PC-3 (cell line): ENCODE results near the gene NUDT1. TPM values are rescaled to one million over a fixed set of nuclear protein-coding genes. Genes with fewer than 3 reads are reported as not detected.

ENCODE experiments used
- ATAC-seq: fragments of 200-7000 bp; cut with Tn5 transposase; 2 replicates; pipeline ENCODE4 v1.9.1; 2020; ENCODE audit warnings: mild to moderate bottlenecking, moderate library complexity
- BruUV-seq: library from RNA; stranded (reverse); fragments of 400-500 nt; replicated peaks from 2 replicates; lab custom pipeline; 2021; lab: Mats Ljungman, UMichigan
- CTCF ChIA-PET: fragments of 300-600 bp; sonication (Branson Sonifier 250); formaldehyde crosslinking; loops from one replicate; lab custom pipeline; 2022; ENCODE audit warnings: antibody characterized with exemption; lab: Charles Lee
- POLR2A ChIA-PET: fragments of 300-600 bp; sonication (Branson Sonifier 250); formaldehyde crosslinking; loops from one replicate; lab custom pipeline; 2022; ENCODE audit warnings: antibody characterized with exemption; ENCODE audit not compliant: unreplicated experiment; lab: Charles Lee
- DNase-seq: peaks from one replicate; pipeline ENCODE4 v3.0.0-alpha.2; 2015
- H2AFZ ChIP-seq: fragments of 300-600 bp; sonication (generic); 2 replicates; pipeline ENCODE4 v1.6.0; 2016; ENCODE audit warnings: antibody characterized with exemption, low read length
- H3F3A ChIP-seq: fragments of 300-600 bp; sonication (generic); one replicate; pipeline ENCODE4 v1.6.0; 2017; ENCODE audit warnings: antibody characterized with exemption, low read length, control low read depth, mild to moderate bottlenecking; ENCODE audit not compliant: unreplicated experiment
- H3K27ac ChIP-seq: fragments of 300-600 bp; sonication (generic); 2 replicates; pipeline ENCODE4 v1.5.1; 2016; ENCODE audit warnings: mild to moderate bottlenecking, low read length
- H3K27me3 ChIP-seq: fragments of 300-600 bp; sonication (generic); 2 replicates; pipeline ENCODE4 v1.6.1; 2016; ENCODE audit warnings: low read length, mixed read lengths
- H3K36me3 ChIP-seq: fragments of 300-600 bp; sonication (generic); 2 replicates; pipeline ENCODE4 v1.6.1; 2016; ENCODE audit warnings: low read depth, mixed run types, low read length, mixed read lengths
- H3K4me1 ChIP-seq: fragments of 300-600 bp; sonication (generic); 2 replicates; pipeline ENCODE4 v1.5.1; 2016; ENCODE audit warnings: low read length; ENCODE audit not compliant: insufficient read depth
- H3K4me2 ChIP-seq: fragments of 300-600 bp; sonication (generic); 2 replicates; pipeline ENCODE4 v1.6.0; 2016; ENCODE audit warnings: low read length
- H3K4me3 ChIP-seq: fragments of 300-600 bp; sonication (generic); 2 replicates; pipeline ENCODE4 v1.5.1; 2016; ENCODE audit warnings: mild to moderate bottlenecking, low read length, mixed read lengths
- H3K79me2 ChIP-seq: fragments of 300-600 bp; sonication (generic); 2 replicates; pipeline ENCODE4 v1.6.1; 2017; ENCODE audit warnings: low read length, mixed read lengths
- H3K9ac ChIP-seq: fragments of 300-600 bp; sonication (generic); 2 replicates; pipeline ENCODE4 v1.6.0; 2016; ENCODE audit warnings: mild to moderate bottlenecking, low read length
- H3K9me2 ChIP-seq: fragments of 300-600 bp; sonication (generic); replicated peaks from 2 replicates; pipeline ENCODE4 v1.6.1; 2016; ENCODE audit warnings: mixed run types, low read length, mixed read lengths
- H3K9me3 ChIP-seq: fragments of 300-600 bp; sonication (generic); 2 replicates; pipeline ENCODE4 v1.6.1; 2016; ENCODE audit warnings: low read length, mixed read lengths
- H4K20me1 ChIP-seq: fragments of 300-600 bp; sonication (generic); 2 replicates; pipeline ENCODE4 v1.6.1; 2016; ENCODE audit warnings: low read length, mixed read lengths
- CTCF ChIP-seq: fragments of 300-600 bp; sonication (generic); conservative IDR thresholded peaks from 2 replicates; pipeline ENCODE4 v1.5.1; 2017; ENCODE audit warnings: antibody characterized with exemption, low read depth, mild to moderate bottlenecking, low read length
- EZH2 ChIP-seq: fragments of 300-600 bp; sonication (generic); IDR thresholded peaks from one replicate; pipeline ENCODE4 v1.6.1; 2017; ENCODE audit warnings: antibody characterized with exemption, mild to moderate bottlenecking, low read length; ENCODE audit not compliant: unreplicated experiment
- EZH2phosphoT487 ChIP-seq: fragments of 300-600 bp; sonication (generic); IDR thresholded peaks from 2 replicates; pipeline ENCODE4 v1.6.1; 2018; ENCODE audit warnings: mild to moderate bottlenecking, antibody characterized with exemption, low read length, borderline replicate concordance
- intact Hi-C: fragments of 100-400 bp; cut with micrococcal nuclease; formaldehyde crosslinking; loops from 2 replicates; pipeline ENCODE4 v1.9.0; 2023
- total RNA-seq: library from RNA; depleted of rRNA; stranded (reverse); fragments of >200 nt; gene quantifications from 2 replicates; pipeline ENCODE4 v1.2.3, GENCODE V29; 2014

Gene NUDT1
- total RNA-seq, 1 experiment from 2014 or later: 59.3 TPM

DNA sequence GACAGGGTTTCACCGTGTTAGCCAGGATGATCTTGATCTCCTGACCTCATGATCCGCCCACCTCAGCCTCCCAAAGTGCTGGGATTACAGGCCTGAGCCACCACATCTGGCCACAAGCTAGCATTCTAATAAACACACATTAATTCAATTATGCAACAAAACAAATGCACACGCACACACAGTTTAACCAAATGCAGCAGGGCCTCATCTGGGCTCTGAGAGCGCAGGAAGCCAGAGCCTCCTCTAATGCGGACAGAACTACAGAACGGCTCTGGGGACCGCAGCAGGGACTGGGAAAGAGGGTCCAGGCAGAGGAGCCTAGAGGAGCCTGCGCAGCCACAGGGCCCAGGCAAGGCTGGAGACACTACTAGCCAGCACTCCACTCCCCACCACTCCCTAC lies 13.1 kb upstream of the NUDT1 start:
- Histone ChIP-seq H3K79me2 (peaks cover 66% of the 10 kb centered on the region), H3K4me3 (no peak overlapping the region), H3K9ac (no peak overlapping the region), H3K27me3 (no peaks in the 10 kb centered on the region), H3K9me2 (no peaks in the 10 kb centered on the region), H2AFZ (no peak overlapping the region), H4K20me1 (no peaks in the 10 kb centered on the region), H3K27ac (no peak overlapping the region), H3K36me3 (peaks cover 30% of the 10 kb centered on the region), H3K4me1 (peaks cover 31% of the 10 kb centered on the region), H3K9me3 (no peaks in the 10 kb centered on the region), H3K4me2 (no peak overlapping the region), H3F3A (no peaks in the 10 kb centered on the region)
- TF ChIP-seq CTCF: no peak
- no peak for TF ChIP-seq EZH2
- no peak for TF ChIP-seq EZH2phosphoT487
- DNase-seq (no peak), ATAC-seq (no peak)
- BruUV-seq: no TSS peak
- CTCF ChIA-PET: no interaction called here
- intact Hi-C loops: loop anchor here (5.0 kb wide), 1 partner anchor 118 kb away; no protein-coding TSS in a partner anchor
- POLR2A ChIA-PET: no interaction called here

DNA sequence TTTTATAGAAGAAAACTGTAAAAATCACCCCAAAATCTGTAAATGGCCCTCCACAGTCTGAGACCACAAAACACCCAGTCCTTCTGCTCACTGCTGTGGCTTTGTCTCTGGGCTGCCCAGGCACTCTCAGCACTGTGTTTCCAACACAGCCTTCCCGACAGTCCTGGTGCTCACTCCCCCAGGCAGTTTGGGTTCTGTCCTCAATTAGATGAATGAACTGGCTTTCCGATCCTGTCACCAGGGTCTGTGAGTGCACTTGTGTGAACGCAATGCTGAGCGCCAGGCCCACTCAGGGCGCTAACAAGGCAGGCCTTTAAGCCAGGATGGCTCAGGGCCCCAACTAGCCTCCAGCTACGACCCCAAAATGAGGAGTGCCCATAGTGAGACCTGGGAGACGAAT lies 12.6 kb upstream of the NUDT1 start:
- H3K9me3 ChIP-seq: no peaks in the 10 kb centered on the region
- no peaks in the 10 kb centered on the region for H3K9me2 ChIP-seq
- H4K20me1 ChIP-seq: no peaks in the 10 kb centered on the region
- no peaks in the 10 kb centered on the region for H3K27me3 ChIP-seq
- ATAC-seq: no peak
- no peak for TF ChIP-seq EZH2phosphoT487
- TF ChIP-seq CTCF: no peak
- TF ChIP-seq EZH2: no peak
- H3K9ac ChIP-seq: no peak overlapping the region
- H2AFZ ChIP-seq: no peak overlapping the region
- peaks cover 61% of the 10 kb centered on the region for H3K79me2 ChIP-seq
- POLR2A ChIA-PET: no interaction called here
- DNase-seq: no peak
- H3K27ac ChIP-seq: no peak overlapping the region
- intact Hi-C loops: loop anchor here (5.0 kb wide), 1 partner anchor 118 kb away; no protein-coding TSS in a partner anchor
- no TSS peak for BruUV-seq
- no peaks in the 10 kb centered on the region for H3F3A ChIP-seq
- CTCF ChIA-PET: no interaction called here
- peaks cover 26% of the 10 kb centered on the region for H3K4me1 ChIP-seq
- peaks cover 25% of the 10 kb centered on the region for H3K36me3 ChIP-seq
- no peak overlapping the region for H3K4me3 ChIP-seq
- no peak overlapping the region for H3K4me2 ChIP-seq

DNA sequence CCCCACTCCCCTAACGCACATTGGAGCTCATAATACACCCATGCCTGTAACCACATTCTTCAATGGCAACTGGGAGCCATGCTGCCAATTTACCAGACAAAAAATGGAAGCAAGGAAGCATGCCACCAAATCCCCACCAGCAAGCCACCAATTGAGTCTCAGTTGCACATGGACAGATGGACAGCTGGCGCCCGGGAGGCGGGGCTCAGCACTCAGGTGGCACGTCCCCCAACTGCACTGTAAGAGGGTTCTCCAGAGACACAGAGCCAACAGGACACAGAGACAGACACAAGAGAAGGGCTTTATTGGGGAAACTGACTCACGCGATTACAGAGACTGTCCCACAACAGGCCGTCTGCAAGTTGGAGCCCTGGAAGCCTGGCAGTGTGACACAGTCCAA lies 11.8 kb upstream of the NUDT1 start:
- Histone ChIP-seq H4K20me1 (no peaks in the 10 kb centered on the region), H3F3A (no peaks in the 10 kb centered on the region), H3K4me2 (no peak overlapping the region), H3K36me3 (peaks cover 28% of the 10 kb centered on the region), H2AFZ (no peak overlapping the region), H3K4me1 (peaks cover 18% of the 10 kb centered on the region), H3K79me2 (peaks cover 58% of the 10 kb centered on the region), H3K4me3 (no peak overlapping the region), H3K9me3 (no peaks in the 10 kb centered on the region), H3K9me2 (no peaks in the 10 kb centered on the region), H3K27me3 (no peaks in the 10 kb centered on the region), H3K9ac (no peak overlapping the region), H3K27ac (no peak overlapping the region)
- ATAC-seq (no peak), DNase-seq (no peak)
- ChIA-PET CTCF (no interaction called here), POLR2A (no interaction called here)
- BruUV-seq: no TSS peak
- intact Hi-C loops: no loop called here
- TF ChIP-seq EZH2phosphoT487 (no peak), EZH2 (no peak), CTCF (no peak)
